ENCODE data around the gene AFF3. TPM values are rescaled to one million over a fixed set of nuclear protein-coding genes. Genes with fewer than 3 reads are reported as not detected.

The AFF3 gene
- total and polyA plus RNA-seq, 2 of the 8 experiments (the other 6 are each of a cell fraction or from before 2014, with no cell fraction given): 0.27 to 3.0 TPM

GRCh38 chr2:99514357-99514756 lies 628.0 kb downstream of the AFF3 start (continued):
- TF ChIP-seq EP300 (IDR thresholded peaks at IDR 0.05; ENCODE audit: borderline replicate concordance in 1 of 2, low read depth in 2 of 2, low read length in 2 of 2) (no peak), HDAC2 (IDR thresholded peaks at IDR 0.05; ENCODE audit: borderline replicate concordance in 1 of 2, low read depth in 2 of 2, low read length in 2 of 2) (no peak), KDM1A (IDR thresholded peaks at IDR 0.05; ENCODE audit: borderline replicate concordance, low read length) (no peak)
